ENCODE data around the gene ASB3.
"Not testable (repeated sequence)": the region's sequence is repeated elsewhere in the genome, so short reads cannot be mapped to it uniquely, and the experiment has no call there.

ASB3 gene

GRCh38 chr2:53786705-53787613, at the start of gene ASB3, which contains the start of gene ERLEC1:
Gene ASB3, minus strand, starts transcription at chr2:53786953. Its CDS starts 21,381 bp downstream, at chr2:53765572.
Gene ERLEC1, plus strand, starts transcription at chr2:53787044. Its CDS starts 167 bp downstream, at chr2:53787211.
- H3K27me3 Mint-ChIP-seq = no peaks in the 10 kb centered on the region
- H3K27ac Mint-ChIP-seq = peak within 1 kb of the TSS; percentile 87
- peak; percentile 99 for ATAC-seq
- H3K4me1 Mint-ChIP-seq = peaks cover 41% of the 10 kb centered on the region
- H3K36me3 Mint-ChIP-seq = no peaks in the 10 kb centered on the region
- H3K9me3 Mint-ChIP-seq = no peaks in the 10 kb centered on the region
- H3K4me3 Mint-ChIP-seq = peak within 1 kb of the TSS; percentile 93

- ATAC-seq, H3K9me3 Mint-ChIP-seq, H3K27me3 Mint-ChIP-seq, H3K27ac Mint-ChIP-seq, H3K4me3 Mint-ChIP-seq, H3K4me1 Mint-ChIP-seq: not testable (repeated sequence)
- H3K36me3 Mint-ChIP-seq = peaks cover 57% of the 10 kb centered on the region
Measured at GRCh38 chr2:53829980-53830290, 43.2 kb upstream of the ASB3 start.

GRCh38 chr2:53829273-53829979, 42.7 kb upstream of the ASB3 start:
- H3K4me1 Mint-ChIP-seq = no peaks in the 10 kb centered on the region
- H3K4me3 Mint-ChIP-seq = no peak overlapping the region
- no peaks in the 10 kb centered on the region for H3K27me3 Mint-ChIP-seq
- no peak overlapping the region for H3K27ac Mint-ChIP-seq
- peaks cover 52% of the 10 kb centered on the region for H3K36me3 Mint-ChIP-seq
- H3K9me3 Mint-ChIP-seq = peaks cover 6% of the 10 kb centered on the region
- no peak for ATAC-seq

- Mint-ChIP-seq H3K27me3 (no peaks in the 10 kb centered on the region), H3K9me3 (peaks cover 6% of the 10 kb centered on the region), H3K27ac (no peak overlapping the region), H3K4me1 (no peaks in the 10 kb centered on the region), H3K36me3 (peaks cover 41% of the 10 kb centered on the region), H3K4me3 (no peak overlapping the region)
- ATAC-seq = no peak
Measured at GRCh38 chr2:53828331-53828730, 41.6 kb upstream of the ASB3 start.

- no peak overlapping the region for H3K4me3 Mint-ChIP-seq
- no peaks in the 10 kb centered on the region for H3K4me1 Mint-ChIP-seq
- no peaks in the 10 kb centered on the region for H3K27me3 Mint-ChIP-seq
- no peak overlapping the region for H3K27ac Mint-ChIP-seq
- H3K9me3 Mint-ChIP-seq = peaks cover 6% of the 10 kb centered on the region
- ATAC-seq = no peak
- H3K36me3 Mint-ChIP-seq = peaks cover 40% of the 10 kb centered on the region
Measured at GRCh38 chr2:53827398-53828175, 40.8 kb upstream of the ASB3 start.

- H3K4me1 Mint-ChIP-seq = no peaks in the 10 kb centered on the region
- peaks cover 37% of the 10 kb centered on the region for H3K36me3 Mint-ChIP-seq
- no peak overlapping the region for H3K4me3 Mint-ChIP-seq
- H3K9me3 Mint-ChIP-seq = peaks cover 6% of the 10 kb centered on the region
- H3K27ac Mint-ChIP-seq = no peak overlapping the region
- ATAC-seq = no peak
- no peaks in the 10 kb centered on the region for H3K27me3 Mint-ChIP-seq
Measured at GRCh38 chr2:53826587-53827397, 40.0 kb upstream of the ASB3 start.

- peaks cover 6% of the 10 kb centered on the region for H3K9me3 Mint-ChIP-seq
- no peaks in the 10 kb centered on the region for H3K4me1 Mint-ChIP-seq
- no peak for ATAC-seq
- H3K4me3 Mint-ChIP-seq = no peak overlapping the region
- H3K27me3 Mint-ChIP-seq = no peaks in the 10 kb centered on the region
- H3K36me3 Mint-ChIP-seq = peaks cover 29% of the 10 kb centered on the region
- no peak overlapping the region for H3K27ac Mint-ChIP-seq
Measured at GRCh38 chr2:53826030-53826410, 39.3 kb upstream of the ASB3 start.

- H3K9me3 Mint-ChIP-seq, H3K27me3 Mint-ChIP-seq, H3K27ac Mint-ChIP-seq, H3K4me1 Mint-ChIP-seq, H3K4me3 Mint-ChIP-seq, ATAC-seq: not testable (repeated sequence)
- H3K36me3 Mint-ChIP-seq = peaks cover 33% of the 10 kb centered on the region
Measured at GRCh38 chr2:53823639-53824038, 36.9 kb upstream of the ASB3 start.

- Mint-ChIP-seq H3K27ac (no peak overlapping the region), H3K4me1 (no peaks in the 10 kb centered on the region), H3K9me3 (no peaks in the 10 kb centered on the region), H3K36me3 (peaks cover 31% of the 10 kb centered on the region), H3K4me3 (no peak overlapping the region), H3K27me3 (no peaks in the 10 kb centered on the region)
- ATAC-seq = no peak
Measured at GRCh38 chr2:53821810-53822209, 35.1 kb upstream of the ASB3 start.

- H3K4me1 Mint-ChIP-seq = no peaks in the 10 kb centered on the region
- no peaks in the 10 kb centered on the region for H3K9me3 Mint-ChIP-seq
- no peaks in the 10 kb centered on the region for H3K27me3 Mint-ChIP-seq
- no peak overlapping the region for H3K4me3 Mint-ChIP-seq
- H3K36me3 Mint-ChIP-seq = peaks cover 38% of the 10 kb centered on the region
- no peak overlapping the region for H3K27ac Mint-ChIP-seq
- no peak for ATAC-seq
Measured at GRCh38 chr2:53820711-53821110, 34.0 kb upstream of the ASB3 start.

- ATAC-seq = no peak
- Mint-ChIP-seq H3K27me3 (no peaks in the 10 kb centered on the region), H3K36me3 (peaks cover 44% of the 10 kb centered on the region), H3K4me1 (no peaks in the 10 kb centered on the region), H3K27ac (no peak overlapping the region), H3K9me3 (no peaks in the 10 kb centered on the region), H3K4me3 (no peak overlapping the region)
Measured at GRCh38 chr2:53820048-53820447, 33.3 kb upstream of the ASB3 start.

- peaks cover 47% of the 10 kb centered on the region for H3K36me3 Mint-ChIP-seq
- ATAC-seq = no peak
- H3K4me1 Mint-ChIP-seq = no peaks in the 10 kb centered on the region
- H3K9me3 Mint-ChIP-seq = no peaks in the 10 kb centered on the region
- H3K27ac Mint-ChIP-seq = no peak overlapping the region
- no peaks in the 10 kb centered on the region for H3K27me3 Mint-ChIP-seq
- H3K4me3 Mint-ChIP-seq = no peak overlapping the region
Measured at GRCh38 chr2:53819634-53820033, 32.9 kb upstream of the ASB3 start.

GRCh38 chr2:53818854-53819435, 32.2 kb upstream of the ASB3 start:
- Mint-ChIP-seq H3K4me3 (no peak overlapping the region), H3K36me3 (peaks cover 52% of the 10 kb centered on the region), H3K27ac (no peak overlapping the region), H3K4me1 (no peaks in the 10 kb centered on the region), H3K27me3 (no peaks in the 10 kb centered on the region), H3K9me3 (no peaks in the 10 kb centered on the region)
- ATAC-seq = no peak

- H3K27me3 Mint-ChIP-seq = no peaks in the 10 kb centered on the region
- no peaks in the 10 kb centered on the region for H3K4me1 Mint-ChIP-seq
- no peak for ATAC-seq
- no peaks in the 10 kb centered on the region for H3K9me3 Mint-ChIP-seq
- peaks cover 80% of the 10 kb centered on the region for H3K36me3 Mint-ChIP-seq
- no peak overlapping the region for H3K4me3 Mint-ChIP-seq
- no peak overlapping the region for H3K27ac Mint-ChIP-seq
Measured at GRCh38 chr2:53813151-53813550, 26.4 kb upstream of the ASB3 start.

Data from stimulated activated memory B cell treated with anti-CD40 and anti-IgM and Interleukin-4, amounts not matched to agents 10 μg/mL and 1 μg/mL and 100 μg/mL, for 72 hours (primary cell).